HCT116 (cell line): Measurements from ENCODE around the gene G0S2. TPM values are rescaled to one million over a fixed set of nuclear protein-coding genes. Genes with fewer than 3 reads are reported as not detected.

Experiments
- ATAC-seq: fragments of 200-7000 bp; cut with Tn5 transposase; 2 replicates; pipeline ENCODE4 v1.9.1; 2020; ENCODE audit warnings: mild to moderate bottlenecking, moderate library complexity
- BruUV-seq: library from RNA; stranded (reverse); fragments of 400-500 nt; replicated peaks from 2 replicates; lab custom pipeline; 2021; lab: Mats Ljungman, UMichigan
- CTCF ChIA-PET: fragments of 300-600 bp; sonication (Branson Sonifier 250); formaldehyde crosslinking; loops from one replicate; lab custom pipeline; 2021; ENCODE audit warnings: antibody characterized with exemption; lab: Charles Lee
- POLR2A ChIA-PET: fragments of 300-600, 350-600 bp; sonication (Branson Sonifier 250); formaldehyde crosslinking; loops from one replicate; lab custom pipeline; 2021; ENCODE audit warnings: antibody characterized with exemption; lab: Charles Lee
- RAD21 ChIA-PET, 2 experiments: fragments of 300-600 bp; sonication (Branson Sonifier 250); formaldehyde crosslinking; loops; one replicate each; lab custom pipeline; 2023; ENCODE audit warnings: low total read pairs in 2 of 2; ENCODE audit not compliant: uncharacterized antibody in 2 of 2, unreplicated experiment in 2 of 2, low non-redundant PET in 1 of 2; lab: Charles Lee
- DNase-seq: peaks from one replicate; pipeline ENCODE4 v3.0.0-alpha.2; 2010; ENCODE audit warnings: low read depth, low spot score
- H2AFZ ChIP-seq: fragments of 200-600 bp; shearing (Covaris generic), sonication (generic); 2 replicates; pipeline ENCODE4 v1.6.1; 2017; ENCODE audit warnings: low read depth, mixed run types, mixed read lengths, antibody characterized with exemption, low read length; ENCODE audit not compliant: poor library complexity, severe bottlenecking
- H3K27ac ChIP-seq: 2 replicates; pipeline ENCODE4 v1.5.1; 2012; ENCODE audit warnings: low read depth, low read length
- H3K27me3 ChIP-seq: fragments of 200-600 bp; sonication (generic); 2 replicates; pipeline ENCODE4 v1.6.1; 2016; ENCODE audit warnings: mixed run types, low read length, mixed read lengths; ENCODE audit not compliant: insufficient read depth
- H3K36me3 ChIP-seq, 2 experiments: fragments of 200-500 bp in 1 of 2; fragments of 200-600 bp in 1 of 2; sonication (Bioruptor generic) in 1 of 2; sonication (generic) in 1 of 2; 2 replicates each; pipeline versions ENCODE4 v1.5.1 to v1.6.1; 2014 to 2016; ENCODE audit warnings: low read length in 2 of 2, inconsistent platforms in 1 of 2, mixed read lengths in 1 of 2, mixed run types in 1 of 2; ENCODE audit not compliant: insufficient read depth in 2 of 2, control insufficient read depth in 1 of 2
- H3K4me1 ChIP-seq, 2 experiments: fragments of 200-600 bp in 1 of 2; sonication (generic) in 1 of 2; 2 replicates each; pipeline versions ENCODE4 v1.5.1 to v1.6.1; 2012 to 2017; ENCODE audit warnings: low read length in 2 of 2, inconsistent platforms in 1 of 2, mild to moderate bottlenecking in 1 of 2, mixed read lengths in 1 of 2, mixed run types in 1 of 2, moderate library complexity in 1 of 2; ENCODE audit not compliant: insufficient read depth in 2 of 2, control insufficient read depth in 1 of 2
- H3K4me2 ChIP-seq: fragments of 200-600 bp; sonication (generic); 2 replicates; pipeline ENCODE4 v1.6.1; 2017; ENCODE audit warnings: mixed run types, low read length, mixed read lengths
- H3K4me3 ChIP-seq, 2 experiments: fragments of 200-600 bp in 1 of 2; sonication (generic) in 1 of 2; replicated peaks in 1 of 2; 2 replicates each; pipeline ENCODE4 v1.5.1; 2011 to 2016; ENCODE audit warnings: low read length in 2 of 2, control low read depth in 1 of 2, low read depth in 1 of 2, mild to moderate bottlenecking in 1 of 2, mixed read lengths in 1 of 2, mixed run types in 1 of 2
- H3K79me2 ChIP-seq: fragments of 200-600 bp; sonication (generic); 2 replicates; pipeline ENCODE4 v1.6.1; 2017; ENCODE audit warnings: mild to moderate bottlenecking, mixed run types, low read length, moderate library complexity, mixed read lengths; ENCODE audit not compliant: insufficient read depth
- H3K9ac ChIP-seq: fragments of 200-600 bp; sonication (generic); 2 replicates; pipeline ENCODE4 v1.6.1; 2016; ENCODE audit warnings: low read length, mixed read lengths
- H3K9me2 ChIP-seq: fragments of 200-600 bp; sonication (generic), shearing (Covaris generic); 2 replicates; pipeline ENCODE4 v1.6.1; 2017; ENCODE audit warnings: mixed run types, mild to moderate bottlenecking, moderate library complexity; ENCODE audit not compliant: insufficient read depth
- H3K9me3 ChIP-seq, 2 experiments: fragments of 200-500 bp in 1 of 2; fragments of 200-600 bp in 1 of 2; sonication (Bioruptor generic) in 1 of 2; sonication (generic) in 1 of 2; 2 replicates each; pipeline ENCODE4 v1.6.1; 2014 to 2017; ENCODE audit warnings: low read length in 2 of 2, mixed read lengths in 2 of 2, inconsistent platforms in 1 of 2, low read depth in 1 of 2, mild to moderate bottlenecking in 1 of 2, mixed run types in 1 of 2, moderate library complexity in 1 of 2; ENCODE audit not compliant: control insufficient read depth in 1 of 2, insufficient read depth in 1 of 2
- H4K20me1 ChIP-seq: fragments of 200-600 bp; sonication (generic), shearing (Covaris generic); 2 replicates; pipeline ENCODE4 v1.6.1; 2017; ENCODE audit warnings: mixed run types, mild to moderate bottlenecking, moderate library complexity; ENCODE audit not compliant: insufficient read depth
- ATF3 ChIP-seq: IDR thresholded peaks from 2 replicates; pipeline ENCODE4 v1.6.1; 2012
- CBX3 ChIP-seq: IDR thresholded peaks from 2 replicates; pipeline ENCODE4 v1.6.1; 2012; ENCODE audit warnings: low read depth
- CEBPB ChIP-seq: IDR thresholded peaks from 2 replicates; pipeline ENCODE4 v1.6.1; 2012; ENCODE audit warnings: low read depth
- EZH2 ChIP-seq: fragments of 200-600 bp; sonication (generic); IDR thresholded peaks from 2 replicates; pipeline ENCODE4 v1.6.1; 2017; ENCODE audit warnings: antibody characterized with exemption, mixed run types
- EZH2phosphoT487 ChIP-seq: fragments of 200-600 bp; IDR thresholded peaks from 2 replicates; pipeline ENCODE4 v1.6.1; 2018; ENCODE audit warnings: antibody characterized with exemption, borderline replicate concordance
- FOSL1 ChIP-seq: IDR thresholded peaks from 2 replicates; pipeline ENCODE4 v1.6.1; 2012; ENCODE audit warnings: low read depth
- JUND ChIP-seq: IDR thresholded peaks from 2 replicates; pipeline ENCODE4 v1.6.1; 2012
- POLR2A ChIP-seq: IDR thresholded peaks from 2 replicates; pipeline ENCODE4 v1.7.0; 2011; ENCODE audit warnings: borderline replicate concordance; ENCODE audit not compliant: insufficient read depth, insufficient read length; ENCODE audit errors: extremely low read depth
- POLR2AphosphoS5 ChIP-seq: IDR thresholded peaks from 2 replicates; pipeline ENCODE4 v1.6.1; 2011; ENCODE audit warnings: mild to moderate bottlenecking, low read depth, low read length, moderate library complexity
- RAD21 ChIP-seq: IDR thresholded peaks from 2 replicates; pipeline ENCODE4 v1.6.1; 2012; ENCODE audit warnings: low read depth, mild to moderate bottlenecking
- REST ChIP-seq: IDR thresholded peaks from 2 replicates; pipeline ENCODE4 v1.6.1; 2012; ENCODE audit warnings: low read depth
- SIN3A ChIP-seq: IDR thresholded peaks from 2 replicates; pipeline ENCODE4 v1.6.1; 2012; ENCODE audit warnings: low read depth
- SP1 ChIP-seq: IDR thresholded peaks from 2 replicates; pipeline ENCODE4 v1.6.1; 2012; ENCODE audit warnings: low read depth
- TCF7L2 ChIP-seq: IDR thresholded peaks from 2 replicates; pipeline ENCODE4 v1.7.0; 2011; ENCODE audit warnings: borderline replicate concordance, inconsistent platforms; ENCODE audit not compliant: insufficient read depth, insufficient read length; ENCODE audit errors: extremely low read depth
- ZBTB33 ChIP-seq: IDR thresholded peaks from 2 replicates; pipeline ENCODE4 v1.6.1; 2011; ENCODE audit warnings: mild to moderate bottlenecking, low read length, moderate library complexity; ENCODE audit not compliant: insufficient replicate concordance; ENCODE audit errors: extremely low read depth
- ZFX ChIP-seq: fragments of 450-650 bp; IDR thresholded peaks from 2 replicates; pipeline ENCODE4 v1.6.1; 2017
- ZNF274 ChIP-seq: fragments of 200-500 bp; sonication (Bioruptor generic); IDR thresholded peaks from 2 replicates; pipeline ENCODE4 v1.6.1; 2014; ENCODE audit warnings: mild to moderate bottlenecking, low read depth, low read length, inconsistent platforms
- intact Hi-C: fragments of 100-400 bp; cut with micrococcal nuclease; formaldehyde crosslinking; loops from 2 replicates; pipeline ENCODE4 v1.10.0; 2022
- total RNA-seq: library from RNA; stranded (reverse); gene quantifications from one replicate; pipeline ENCODE4 v1.2.1, GENCODE V29; 2021; ENCODE audit not compliant: unreplicated experiment

G0S2 gene
- total RNA-seq, 1 experiment from 2014 or later, result not detected

GRCh38 chr1:209717818-209718217, 42.6 kb downstream of the G0S2 start:
- DNase-seq (no peak), ATAC-seq (no peak)
- Histone ChIP-seq H3K4me2 (no peak overlapping the region), H3K79me2 (no peaks in the 10 kb centered on the region), H3K4me1 (no peaks in the 10 kb centered on the region), H4K20me1 (no peaks in the 10 kb centered on the region), H3K4me3 (no peak overlapping the region), H2AFZ (no peak overlapping the region), H3K27ac (no peak overlapping the region), H3K27me3 (no peaks in the 10 kb centered on the region), H3K9me3 (no peaks in the 10 kb centered on the region)
- POLR2A ChIA-PET, result no interaction called here
- no TSS peak for BruUV-seq
- RAD21 ChIA-PET, result no interaction called here
- intact Hi-C loops, result no loop called here
- TF ChIP-seq SIN3A, result no peak
- no peak for TF ChIP-seq RAD21
- TF ChIP-seq POLR2A, result no peak
- TF ChIP-seq, all 23 proteins: peak for 0
- no peaks in the 10 kb centered on the region for H3K9me2 ChIP-seq
- H3K9ac ChIP-seq, result no peak overlapping the region
- CTCF ChIA-PET, result no interaction called here
- no peaks in the 10 kb centered on the region for H3K36me3 ChIP-seq

GRCh38 chr1:209720326-209720725, 45.1 kb downstream of the G0S2 start:
- no peak for DNase-seq
- Histone ChIP-seq H4K20me1 (no peaks in the 10 kb centered on the region), H3K79me2 (no peaks in the 10 kb centered on the region), H3K27me3 (no peaks in the 10 kb centered on the region), H3K27ac (no peak overlapping the region), H3K9me2 (no peaks in the 10 kb centered on the region), H3K9me3 (no peaks in the 10 kb centered on the region), H3K36me3 (no peaks in the 10 kb centered on the region), H3K4me2 (no peak overlapping the region), H2AFZ (no peak overlapping the region), H3K9ac (no peak overlapping the region), H3K4me3 (no peak overlapping the region), H3K4me1 (no peaks in the 10 kb centered on the region)
- ATAC-seq, result no peak
- BruUV-seq, result no TSS peak
- ChIA-PET POLR2A (no interaction called here), CTCF (no interaction called here), RAD21 (no interaction called here)
- intact Hi-C loops, result loop anchor here (10.0 kb wide), 1 partner anchor 346 kb away; no protein-coding TSS in a partner anchor
- no peak for TF ChIP-seq ZNF274
- TF ChIP-seq CEBPB, result no peak
- TF ChIP-seq EZH2, result no peak
- no peak for TF ChIP-seq ZBTB33
- TF ChIP-seq REST, result no peak
- TF ChIP-seq SP1, result no peak
- TF ChIP-seq ATF3, result no peak
- no peak for TF ChIP-seq POLR2A
- no peak for TF ChIP-seq EZH2phosphoT487
- TF ChIP-seq POLR2AphosphoS5, result no peak
- no peak for TF ChIP-seq FOSL1
- TF ChIP-seq CBX3, result no peak
- no peak for TF ChIP-seq ZFX
- no peak for TF ChIP-seq JUND
- no peak for TF ChIP-seq TCF7L2
- no peak for TF ChIP-seq RAD21
